Neural progenitor cell (in vitro differentiated cells): ENCODE results near the gene MARK4.

Experiments
- CTCF ChIP-seq: fragments of 200-600 bp; sonication (generic); IDR thresholded peaks from 2 replicates; pipeline ENCODE4 v1.5.1; 2017; ENCODE audit warnings: antibody characterized with exemption, mild to moderate bottlenecking
- EZH2 ChIP-seq: fragments of 200-600 bp; sonication (generic); IDR thresholded peaks from 2 replicates; pipeline ENCODE4 v1.6.1; 2017; ENCODE audit warnings: antibody characterized with exemption, mild to moderate bottlenecking, moderate library complexity

GRCh38 chr19:45271735-45272108 lies 20.7 kb downstream of the MARK4 start:
- TF ChIP-seq CTCF (no peak), EZH2 (no peak)
